Effector memory CD4-positive, alpha-beta T cell (primary cell): ENCODE results near the gene MIDN.
"Not testable (repeated sequence)": the region's sequence is repeated elsewhere in the genome, so short reads cannot be mapped to it uniquely, and the experiment has no call there.

Experiments used
- DNase-seq, 3 donors: peaks; one replicate each; pipeline ENCODE4 v3.0.0-alpha.2; 2020
- H3K27ac ChIP-seq: 2 replicates; pipeline ENCODE4 v1.7.0; 2013; ENCODE audit warnings: mild to moderate bottlenecking, low read length, moderate library complexity; ENCODE audit not compliant: insufficient read depth, poor library complexity, severe bottlenecking
- H3K27me3 ChIP-seq: replicated peaks from 2 replicates; pipeline ENCODE4 v1.7.0; 2013; ENCODE audit warnings: mild to moderate bottlenecking, low read length; ENCODE audit not compliant: insufficient read depth, control insufficient read depth, poor library complexity, severe bottlenecking
- H3K36me3 ChIP-seq: 2 replicates; pipeline ENCODE4 v1.7.0; 2013; ENCODE audit warnings: mild to moderate bottlenecking, low read length, moderate library complexity; ENCODE audit not compliant: control insufficient read depth, insufficient read depth
- H3K4me1 ChIP-seq: 2 replicates; pipeline ENCODE4 v1.7.0; 2013; ENCODE audit warnings: low read length, mild to moderate bottlenecking; ENCODE audit not compliant: control insufficient read depth, insufficient read depth, poor library complexity, severe bottlenecking
- H3K4me3 ChIP-seq: 2 replicates; pipeline ENCODE4 v1.7.0; 2013; ENCODE audit warnings: low read length, low read depth, mild to moderate bottlenecking; ENCODE audit not compliant: insufficient read depth, poor library complexity, severe bottlenecking
- H3K9me3 ChIP-seq: 2 replicates; pipeline ENCODE4 v1.7.0; 2013; ENCODE audit warnings: mild to moderate bottlenecking, low read length, moderate library complexity; ENCODE audit not compliant: control insufficient read depth

Gene MIDN

GRCh38 chr19:1239796-1240737 is 8.3 kb upstream of the MIDN start:
- Histone ChIP-seq H3K36me3 (no peaks in the 10 kb centered on the region), H3K4me1 (peaks cover 39% of the 10 kb centered on the region), H3K4me3 (no peak overlapping the region), H3K9me3 (no peaks in the 10 kb centered on the region), H3K27ac (peak overlapping the region; percentile 37), H3K27me3 (peaks cover 6% of the 10 kb centered on the region)
- peak; percentile 87 to 91 (median 89) for DNase-seq

- Histone ChIP-seq H3K36me3 (no peaks in the 10 kb centered on the region), H3K9me3 (no peaks in the 10 kb centered on the region), H3K27ac (no peak overlapping the region), H3K4me3 (peak overlapping the region; percentile 44), H3K4me1 (peaks cover 43% of the 10 kb centered on the region), H3K27me3 (peaks cover 6% of the 10 kb centered on the region)
- DNase-seq = no peak
These were observed 7.5 kb upstream of the MIDN start for GRCh38 chr19:1240925-1241324.

GRCh38 chr19:1241417-1242095 is 6.8 kb upstream of the MIDN start, which contains the start of gene ATP5F1D:
ATP5F1D (plus strand) TSS chr19:1241751; CDS start chr19:1241851, 100 bp downstream.
- peak; percentile 76 to 81 (median 76) for DNase-seq
- Histone ChIP-seq H3K36me3 (no peaks in the 10 kb centered on the region), H3K9me3 (no peaks in the 10 kb centered on the region), H3K4me3 (peak within 1 kb of the TSS; percentile 44), H3K4me1 (peaks cover 43% of the 10 kb centered on the region), H3K27me3 (peaks cover 6% of the 10 kb centered on the region), H3K27ac (peak within 1 kb of the TSS; percentile 68)

- H3K4me1 ChIP-seq = peaks cover 45% of the 10 kb centered on the region
- no peaks in the 10 kb centered on the region for H3K36me3 ChIP-seq
- no peaks in the 10 kb centered on the region for H3K9me3 ChIP-seq
- DNase-seq = peak; percentile 73 to 78 (median 75)
- H3K27me3 ChIP-seq = no peaks in the 10 kb centered on the region
- no peak overlapping the region for H3K4me3 ChIP-seq
- peak overlapping the region; percentile 11 for H3K27ac ChIP-seq
These were observed 4.4 kb upstream of the MIDN start for GRCh38 chr19:1243768-1244692.

GRCh38 chr19:1244693-1245451 is 3.5 kb upstream of the MIDN start:
- Histone ChIP-seq H3K4me1 (peaks cover 43% of the 10 kb centered on the region), H3K9me3 (no peaks in the 10 kb centered on the region), H3K27me3 (no peaks in the 10 kb centered on the region), H3K4me3 (no peak overlapping the region), H3K36me3 (no peaks in the 10 kb centered on the region), H3K27ac (peak overlapping the region; percentile 11)
- DNase-seq = no peak

GRCh38 chr19:1245494-1246264 is 2.7 kb upstream of the MIDN start:
- H3K27me3 ChIP-seq = no peaks in the 10 kb centered on the region
- no peak overlapping the region for H3K27ac ChIP-seq
- no peaks in the 10 kb centered on the region for H3K36me3 ChIP-seq
- no peaks in the 10 kb centered on the region for H3K9me3 ChIP-seq
- peaks cover 37% of the 10 kb centered on the region for H3K4me1 ChIP-seq
- no peak overlapping the region for H3K4me3 ChIP-seq
- DNase-seq = no peak

GRCh38 chr19:1246265-1247087 is 1.9 kb upstream of the MIDN start:
- not testable (repeated sequence) for H3K36me3 ChIP-seq, H3K9me3 ChIP-seq, H3K27me3 ChIP-seq, DNase-seq, H3K27ac ChIP-seq, H3K4me3 ChIP-seq
- H3K4me1 ChIP-seq = peaks cover 29% of the 10 kb centered on the region

- Histone ChIP-seq H3K4me1 (peaks cover 37% of the 10 kb centered on the region), H3K27me3 (no peaks in the 10 kb centered on the region), H3K36me3 (no peaks in the 10 kb centered on the region), H3K9me3 (no peaks in the 10 kb centered on the region), H3K4me3 (peak overlapping the region; percentile 62), H3K27ac (peak overlapping the region; percentile 90)
- no peak for DNase-seq
These were observed 640 bp upstream of the MIDN start for GRCh38 chr19:1247748-1248138.
